Stimulated activated CD4-positive, alpha-beta T cell treated with anti-CD3 and anti-CD28 coated beads, Interleukin-12 subunit alpha, Interleukin-12 subunit beta, amount 100 ng/mL, for 24 hours (primary cell): Measurements from ENCODE around the gene AKAP6.

ENCODE experiments used
- DNase-seq, 2 experiments: peaks; one replicate each; pipeline ENCODE4 v3.0.0-alpha.2; 2020; ENCODE audit warnings: low read depth in 2 of 2

Gene AKAP6

DNA sequence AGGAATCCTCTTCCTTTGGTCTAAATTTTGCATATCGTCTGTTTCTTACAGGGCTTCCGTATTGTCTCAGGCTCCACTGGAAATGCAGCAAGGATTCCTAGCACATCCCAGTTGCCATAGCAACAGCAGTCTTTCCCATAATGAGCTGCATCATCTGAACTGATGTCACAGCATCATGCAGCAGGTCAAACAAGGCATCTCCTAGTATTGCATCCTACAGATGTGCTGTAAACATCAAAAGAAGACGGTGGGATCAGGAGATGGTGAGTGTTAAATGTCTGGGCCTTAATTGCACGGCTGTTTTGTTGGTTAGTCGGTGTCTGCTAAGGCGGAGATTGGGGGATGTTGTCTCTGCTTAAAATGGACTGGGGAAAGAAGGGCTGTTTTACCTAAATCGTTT lies at the start of gene AKAP6:
Gene AKAP6 (plus strand): TSS at position 153 of the 400 bp plus-strand sequence. CDS start 104,196 bp downstream, outside the sequence.
- no peak for DNase-seq

DNA sequence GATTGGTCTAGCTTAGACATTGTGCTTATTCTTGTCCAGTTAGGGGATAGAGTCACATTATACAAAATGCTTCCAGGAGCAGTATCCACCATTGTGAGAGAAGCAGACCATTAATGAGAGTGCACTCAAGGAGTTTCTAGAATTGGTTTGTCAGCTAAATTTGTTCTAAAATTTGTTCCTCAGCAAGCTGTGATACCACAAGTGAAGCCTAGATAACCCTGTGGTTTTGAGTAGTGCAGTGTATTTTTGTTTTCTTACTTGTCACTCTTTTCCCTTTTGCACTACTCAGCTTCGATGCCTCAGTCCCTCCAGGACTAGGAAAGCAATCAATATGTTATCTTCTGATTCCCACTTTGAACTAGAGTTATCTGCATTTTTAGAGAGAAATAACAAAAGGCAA lies 42.5 kb upstream of the AKAP6 start:
- no peak for DNase-seq

GRCh38 chr14:32296366-32296765 lies 32.7 kb upstream of the AKAP6 start:
- DNase-seq = no peak

- DNase-seq = no peak
Observed at GRCh38 chr14:32298346-32298745, 30.8 kb upstream of the AKAP6 start.

DNA sequence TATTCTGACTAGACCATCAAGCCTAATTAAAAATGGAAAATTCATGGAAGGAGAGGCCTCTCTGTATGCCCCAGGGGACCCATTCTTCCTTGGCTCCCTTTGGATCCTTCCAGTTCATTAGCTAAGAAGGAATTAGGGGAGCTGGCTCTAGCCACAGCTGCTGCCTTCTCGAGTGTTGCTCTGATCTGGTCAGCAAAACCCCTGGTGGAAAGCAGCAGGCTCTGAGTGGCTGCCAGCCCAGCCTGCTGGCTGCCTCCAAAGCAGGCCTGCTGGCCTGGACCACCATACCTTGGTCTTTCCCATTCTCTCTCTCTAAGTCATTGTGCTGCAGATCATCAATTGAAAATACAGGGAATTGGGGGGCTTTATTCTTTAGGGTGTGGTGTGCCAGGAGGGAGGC lies 29.0 kb upstream of the AKAP6 start:
- DNase-seq = no peak

- no peak for DNase-seq
Observed at GRCh38 chr14:32303865-32304264, 25.2 kb upstream of the AKAP6 start.

GRCh38 chr14:32304296-32304695 lies 24.8 kb upstream of the AKAP6 start:
- no peak for DNase-seq

- no peak for DNase-seq
Observed at GRCh38 chr14:32306549-32306948, 22.5 kb upstream of the AKAP6 start.

DNA sequence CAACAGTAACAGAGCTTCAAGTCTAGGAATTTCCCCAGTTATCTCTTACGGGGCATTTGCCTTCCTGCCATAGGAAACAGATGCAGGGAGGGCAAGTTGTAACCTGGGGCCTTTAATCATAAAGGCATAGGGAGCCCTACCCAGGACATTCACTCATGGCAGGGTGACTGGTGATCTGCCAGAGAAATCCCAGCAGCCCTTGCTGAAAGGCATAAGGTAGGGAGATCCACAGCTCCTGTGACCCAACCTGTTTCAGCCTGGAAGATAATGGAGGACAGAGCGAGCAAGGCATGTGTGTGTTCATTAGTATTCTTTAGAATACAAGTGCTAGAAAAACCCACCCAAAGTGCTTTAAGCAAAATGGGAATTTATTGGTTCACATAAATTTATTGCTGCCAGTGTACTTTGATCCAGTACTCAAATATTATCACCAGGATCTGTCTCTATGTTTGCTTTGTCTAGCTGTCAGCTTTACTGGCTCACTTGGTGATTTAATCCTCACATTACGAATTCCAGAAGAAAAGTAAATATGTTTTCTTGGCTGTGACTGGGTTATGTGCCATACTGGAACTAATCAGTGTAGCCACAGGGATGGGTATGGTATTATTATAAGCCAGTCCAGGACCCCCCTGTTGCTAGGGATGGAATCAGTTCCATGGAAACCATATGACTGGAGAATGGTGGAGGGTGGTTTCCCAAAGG lies 21.1 kb upstream of the AKAP6 start:
- no peak for DNase-seq

- no peak for DNase-seq
Observed at GRCh38 chr14:32310876-32311275, 18.2 kb upstream of the AKAP6 start.

- no peak for DNase-seq
Observed at GRCh38 chr14:32311294-32312009, 17.6 kb upstream of the AKAP6 start.

DNA sequence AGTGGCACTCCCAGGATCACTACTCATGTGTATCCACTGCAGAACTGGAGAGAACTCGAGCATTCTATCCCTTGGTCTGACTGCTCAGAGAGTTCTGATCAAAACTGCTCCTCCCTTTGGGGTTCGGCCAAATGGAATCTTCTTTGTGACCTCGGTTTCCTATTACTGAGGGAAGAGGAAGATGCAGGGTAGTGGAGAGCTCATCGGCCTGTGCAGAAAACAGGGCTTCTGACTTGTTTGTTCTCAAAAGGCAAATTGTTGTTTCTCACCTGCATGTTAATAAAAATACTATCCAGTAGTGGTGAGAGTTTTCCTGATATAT lies 17.1 kb upstream of the AKAP6 start:
- no peak for DNase-seq

DNA sequence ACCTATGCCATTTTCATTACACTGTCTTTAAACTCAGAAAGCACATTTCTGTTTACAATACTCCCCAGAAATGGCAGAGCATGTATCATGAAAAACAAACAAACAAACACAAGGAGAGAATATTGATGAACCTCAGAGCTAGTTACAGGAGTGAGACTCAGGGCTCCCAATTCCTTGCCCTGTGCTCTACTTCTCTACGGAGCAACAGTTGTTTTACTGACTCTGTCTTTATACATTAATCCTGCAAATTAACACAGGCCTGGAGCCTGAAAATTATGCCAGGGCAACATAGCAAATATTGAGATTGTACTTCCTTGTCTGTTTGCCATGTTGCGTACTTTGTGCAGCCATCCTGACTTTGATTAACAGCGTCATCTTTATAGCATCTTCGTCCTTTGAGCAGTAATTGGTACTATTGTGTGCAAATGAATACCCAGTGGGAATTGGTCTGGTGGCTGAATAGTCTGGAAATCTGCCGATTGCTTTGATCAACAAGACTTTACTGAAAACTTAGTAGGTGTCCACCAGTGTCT lies 15.2 kb upstream of the AKAP6 start:
- DNase-seq = no peak

GRCh38 chr14:32318087-32318795 lies 10.9 kb upstream of the AKAP6 start:
- no peak for DNase-seq

- no peak for DNase-seq
Observed at GRCh38 chr14:32319368-32320049, 9.6 kb upstream of the AKAP6 start.

- no peak for DNase-seq
Observed at GRCh38 chr14:32324601-32325000, 4.5 kb upstream of the AKAP6 start.

- no peak for DNase-seq
Observed at GRCh38 chr14:32327255-32327961, 1.7 kb upstream of the AKAP6 start.

DNA sequence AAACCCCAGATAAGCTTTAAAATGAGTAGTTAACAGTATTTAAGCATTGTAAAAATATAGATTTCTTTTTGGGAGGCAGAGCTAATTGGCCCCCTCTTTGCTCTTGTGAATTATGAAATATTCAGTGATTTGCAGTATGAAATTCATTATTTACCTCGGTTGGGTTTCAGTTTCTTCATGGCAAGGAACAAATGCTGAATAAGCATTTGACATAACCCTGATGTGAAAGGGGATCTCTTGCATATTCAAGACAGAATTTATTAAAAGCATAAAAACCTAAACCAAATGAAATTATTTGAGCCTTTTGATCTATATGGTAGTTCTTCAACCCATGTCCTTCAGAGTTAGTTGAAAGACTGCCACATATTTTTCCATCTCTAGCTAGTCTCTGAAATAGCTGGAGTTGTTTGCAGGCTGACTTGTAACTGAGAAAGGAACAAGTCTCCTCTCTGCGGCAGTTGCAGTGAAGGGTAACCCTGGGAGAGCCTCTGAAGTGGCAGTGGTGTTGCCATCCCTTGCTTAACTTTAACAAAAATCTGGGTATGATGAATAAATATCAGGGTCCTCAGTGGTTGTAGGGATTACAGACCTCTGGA lies 690 bp downstream of the AKAP6 start:
- DNase-seq = no peak

DNA sequence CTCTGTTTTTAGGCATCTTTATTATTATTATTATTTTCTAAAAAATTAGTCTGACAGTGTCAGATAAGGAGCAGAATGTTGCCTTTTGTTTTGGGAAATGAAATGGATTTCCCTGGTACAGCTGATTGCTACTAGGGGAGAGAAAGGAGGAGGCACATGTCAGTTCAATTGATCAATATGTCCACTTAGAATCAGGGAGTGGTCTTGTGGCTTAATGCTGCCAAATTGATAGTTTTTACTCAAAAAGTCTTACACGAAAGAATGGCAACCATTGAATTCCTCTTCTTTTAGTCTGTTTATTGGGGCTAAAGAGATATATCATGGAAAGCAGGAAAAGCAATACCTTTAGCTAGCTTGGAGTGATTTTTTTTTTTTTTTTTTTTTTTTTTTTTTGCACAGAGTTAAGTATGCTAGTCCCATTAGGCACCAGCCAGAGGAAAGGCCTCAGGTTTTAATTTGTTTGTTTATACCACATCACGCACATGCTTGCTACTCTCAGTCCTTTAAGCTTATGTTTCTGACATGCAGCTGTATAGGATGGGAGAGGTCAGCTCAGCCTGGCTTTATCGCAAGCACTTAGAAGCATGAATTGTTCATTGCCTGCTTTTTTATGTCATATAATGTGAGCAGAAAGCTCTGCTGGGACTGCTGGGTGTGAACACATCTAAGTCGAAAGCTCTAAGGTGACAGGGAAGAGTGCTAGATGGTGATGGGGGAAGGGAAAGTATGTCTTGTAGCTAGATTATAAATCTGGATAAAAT lies 1.4 kb downstream of the AKAP6 start:
- DNase-seq = no peak

DNA sequence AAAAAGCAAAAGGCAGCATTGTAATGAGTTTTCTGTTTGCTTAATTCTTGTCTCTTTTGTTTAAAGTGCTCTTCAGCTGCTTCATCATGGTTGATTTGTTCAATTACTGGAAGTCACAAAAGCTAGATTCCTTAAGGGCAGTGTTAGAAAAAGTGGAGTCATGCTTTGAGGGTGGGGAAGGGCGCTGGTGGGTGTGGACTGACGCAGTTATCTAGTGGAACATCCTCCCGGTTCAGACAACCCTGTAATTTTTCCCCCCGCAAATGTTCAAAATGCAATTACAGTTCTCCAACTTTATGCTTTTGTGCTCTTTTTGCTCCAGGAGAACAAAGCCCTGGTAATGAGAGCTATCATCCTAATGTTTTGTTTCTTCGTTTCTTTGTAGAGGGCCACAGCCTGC lies 2.1 kb downstream of the AKAP6 start:
- DNase-seq = no peak
